Measurements from ENCODE around the gene CRISPLD2. TPM values are rescaled to one million over a fixed set of nuclear protein-coding genes. Genes with fewer than 3 reads are reported as not detected.
"Not testable (repeated sequence)": the region's sequence is repeated elsewhere in the genome, so short reads cannot be mapped to it uniquely, and the experiment has no call there.

The CRISPLD2 gene
- total RNA-seq, 2 donors from 2014 or later = 0.43 to 1.7 TPM

GRCh38 chr16:84844049-84844350 is 24.2 kb downstream of the CRISPLD2 start:
- Mint-ChIP-seq H3K27me3 (peaks cover 18 to 19% of the 10 kb centered on the region in 2 donors), H3K9me3 (no peaks in the 10 kb centered on the region), H3K27ac (no peak overlapping the region), H3K4me3 (no peak overlapping the region), H3K4me1 (ENCODE audit: low read depth in 2 of 2) (no peaks in the 10 kb centered on the region), H3K36me3 (no peaks in the 10 kb centered on the region)
- DNase-seq (ENCODE audit: low spot score) = no peak
- ATAC-seq = no peak

GRCh38 chr16:84844559-84845495 is 25.0 kb downstream of the CRISPLD2 start:
- H3K9me3 Mint-ChIP-seq = no peaks in the 10 kb centered on the region
- ATAC-seq (no peak), DNase-seq (ENCODE audit: low spot score) (no peak)
- no peak overlapping the region for H3K27ac Mint-ChIP-seq
- H3K27me3 Mint-ChIP-seq = peaks cover 18 to 19% of the 10 kb centered on the region in 2 donors
- no peak overlapping the region for H3K4me3 Mint-ChIP-seq
- H3K4me1 Mint-ChIP-seq (ENCODE audit: low read depth in 2 of 2) = no peaks in the 10 kb centered on the region
- H3K36me3 Mint-ChIP-seq = no peaks in the 10 kb centered on the region

GRCh38 chr16:84845496-84846002 is 25.8 kb downstream of the CRISPLD2 start:
- no peak overlapping the region for H3K27ac Mint-ChIP-seq
- DNase-seq (ENCODE audit: low spot score) = no peak
- no peak for ATAC-seq
- H3K4me1 Mint-ChIP-seq (ENCODE audit: low read depth in 2 of 2) = no peaks in the 10 kb centered on the region
- no peaks in the 10 kb centered on the region for H3K36me3 Mint-ChIP-seq
- H3K27me3 Mint-ChIP-seq = peaks cover 16 to 19% of the 10 kb centered on the region in 2 donors
- no peaks in the 10 kb centered on the region for H3K9me3 Mint-ChIP-seq
- H3K4me3 Mint-ChIP-seq = no peak overlapping the region

GRCh38 chr16:84847564-84848355 is 28.0 kb downstream of the CRISPLD2 start:
- ATAC-seq (no peak), DNase-seq (ENCODE audit: low spot score) (no peak)
- Mint-ChIP-seq H3K36me3 (no peaks in the 10 kb centered on the region), H3K9me3 (no peaks in the 10 kb centered on the region), H3K27me3 (peaks cover 5 to 7% of the 10 kb centered on the region in 2 donors), H3K4me1 (ENCODE audit: low read depth in 2 of 2) (no peaks in the 10 kb centered on the region), H3K27ac (no peak overlapping the region), H3K4me3 (no peak overlapping the region)

GRCh38 chr16:84848986-84849634 is 29.3 kb downstream of the CRISPLD2 start:
- DNase-seq (ENCODE audit: low spot score) (no peak), ATAC-seq (peak in 1 of 2 donors; percentile 18)
- H3K4me3 Mint-ChIP-seq = no peak overlapping the region
- H3K4me1 Mint-ChIP-seq (ENCODE audit: low read depth in 2 of 2) = no peaks in the 10 kb centered on the region
- H3K27ac Mint-ChIP-seq = no peak overlapping the region
- no peaks in the 10 kb centered on the region for H3K9me3 Mint-ChIP-seq
- no peaks in the 10 kb centered on the region for H3K36me3 Mint-ChIP-seq
- H3K27me3 Mint-ChIP-seq = peaks cover 0 to 3% of the 10 kb centered on the region in 2 donors

GRCh38 chr16:84849751-84850150 is 30.0 kb downstream of the CRISPLD2 start:
- ATAC-seq = no peak
- Mint-ChIP-seq H3K27me3 (peaks cover 0 to 3% of the 10 kb centered on the region in 2 donors), H3K36me3 (no peaks in the 10 kb centered on the region), H3K4me3 (no peak overlapping the region), H3K27ac (no peak overlapping the region), H3K4me1 (ENCODE audit: low read depth in 2 of 2) (no peaks in the 10 kb centered on the region), H3K9me3 (no peaks in the 10 kb centered on the region)
- DNase-seq (ENCODE audit: low spot score) = no peak

- ATAC-seq = no peak
Measured at GRCh38 chr16:84850714-84851113, 30.9 kb downstream of the CRISPLD2 start.

GRCh38 chr16:84851192-84852127 is 31.7 kb downstream of the CRISPLD2 start:
- H3K9me3 Mint-ChIP-seq = no peaks in the 10 kb centered on the region
- H3K4me3 Mint-ChIP-seq = no peak overlapping the region
- no peak overlapping the region for H3K27ac Mint-ChIP-seq
- no peak for ATAC-seq
- DNase-seq (ENCODE audit: low spot score) = no peak
- H3K27me3 Mint-ChIP-seq = peaks cover 6 to 8% of the 10 kb centered on the region in 2 donors
- H3K36me3 Mint-ChIP-seq = no peaks in the 10 kb centered on the region
- no peaks in the 10 kb centered on the region for H3K4me1 Mint-ChIP-seq (ENCODE audit: low read depth in 2 of 2)

More at GRCh38 chr16:84850714-84851113, 30.9 kb downstream of the CRISPLD2 start:
- no peak for DNase-seq (ENCODE audit: low spot score)
- Mint-ChIP-seq H3K4me3 (no peak overlapping the region), H3K36me3 (no peaks in the 10 kb centered on the region), H3K9me3 (no peaks in the 10 kb centered on the region), H3K27ac (no peak overlapping the region), H3K4me1 (ENCODE audit: low read depth in 2 of 2) (no peaks in the 10 kb centered on the region), H3K27me3 (peaks cover 5 to 6% of the 10 kb centered on the region in 2 donors)

- Mint-ChIP-seq H3K4me3 (no peak overlapping the region), H3K27me3 (peaks cover 6 to 8% of the 10 kb centered on the region in 2 donors), H3K36me3 (no peaks in the 10 kb centered on the region), H3K4me1 (ENCODE audit: low read depth in 2 of 2) (no peaks in the 10 kb centered on the region), H3K27ac (no peak overlapping the region), H3K9me3 (no peaks in the 10 kb centered on the region)
- DNase-seq (ENCODE audit: low spot score) (no peak), ATAC-seq (peak in 1 of 2 donors; percentile 4)
Measured at GRCh38 chr16:84853534-84853933, 33.7 kb downstream of the CRISPLD2 start.

- DNase-seq (ENCODE audit: low spot score) = no peak
- ATAC-seq = no peak
- H3K9me3 Mint-ChIP-seq = no peaks in the 10 kb centered on the region
Measured at GRCh38 chr16:84854759-84855158, 35.0 kb downstream of the CRISPLD2 start.

GRCh38 chr16:84855435-84856202 is 35.8 kb downstream of the CRISPLD2 start:
- H3K27me3 Mint-ChIP-seq; H3K27ac Mint-ChIP-seq; H3K4me3 Mint-ChIP-seq; H3K9me3 Mint-ChIP-seq; DNase-seq (ENCODE audit: low spot score); ATAC-seq; H3K4me1 Mint-ChIP-seq (ENCODE audit: low read depth in 2 of 2); H3K36me3 Mint-ChIP-seq: not testable (repeated sequence)

More at GRCh38 chr16:84854759-84855158, 35.0 kb downstream of the CRISPLD2 start:
- Mint-ChIP-seq H3K4me3 (no peak overlapping the region), H3K4me1 (ENCODE audit: low read depth in 2 of 2) (no peaks in the 10 kb centered on the region), H3K27ac (no peak overlapping the region), H3K36me3 (no peaks in the 10 kb centered on the region), H3K27me3 (peaks cover 6 to 8% of the 10 kb centered on the region in 2 donors)

GRCh38 chr16:84856203-84856581 is 36.4 kb downstream of the CRISPLD2 start:
- not testable (repeated sequence) for DNase-seq (ENCODE audit: low spot score); H3K27ac Mint-ChIP-seq; H3K4me1 Mint-ChIP-seq (ENCODE audit: low read depth in 2 of 2); H3K9me3 Mint-ChIP-seq; H3K27me3 Mint-ChIP-seq; H3K36me3 Mint-ChIP-seq; ATAC-seq; H3K4me3 Mint-ChIP-seq

All from natural killer cell treated with Interleukin-12 subunit alpha and Interleukin-12 subunit beta and Interleukin-15 and Interleukin-18, amount 100 ng/mL, for 72 hours (primary cell).